Glomerular endothelial cell (primary cell): ENCODE results near the gene CDC42. TPM values are rescaled to one million over a fixed set of nuclear protein-coding genes. Genes with fewer than 3 reads are reported as not detected.
"Not testable (repeated sequence)": the region's sequence is repeated elsewhere in the genome, so short reads cannot be mapped to it uniquely, and the experiment has no call there.

Source experiments
- DNase-seq: peaks from one replicate; pipeline ENCODE4 v3.0.0-alpha.2; 2011; ENCODE audit warnings: low read depth, low spot score; ENCODE audit errors: extremely low read depth
- total RNA-seq: library from RNA; depleted of rRNA; stranded (reverse); fragments of >200 nt; gene quantifications from 2 replicates; pipeline ENCODE4 v1.2.3, GENCODE V29; 2015

Gene CDC42
- total RNA-seq, 1 donor from 2014 or later: 349 TPM

DNA sequence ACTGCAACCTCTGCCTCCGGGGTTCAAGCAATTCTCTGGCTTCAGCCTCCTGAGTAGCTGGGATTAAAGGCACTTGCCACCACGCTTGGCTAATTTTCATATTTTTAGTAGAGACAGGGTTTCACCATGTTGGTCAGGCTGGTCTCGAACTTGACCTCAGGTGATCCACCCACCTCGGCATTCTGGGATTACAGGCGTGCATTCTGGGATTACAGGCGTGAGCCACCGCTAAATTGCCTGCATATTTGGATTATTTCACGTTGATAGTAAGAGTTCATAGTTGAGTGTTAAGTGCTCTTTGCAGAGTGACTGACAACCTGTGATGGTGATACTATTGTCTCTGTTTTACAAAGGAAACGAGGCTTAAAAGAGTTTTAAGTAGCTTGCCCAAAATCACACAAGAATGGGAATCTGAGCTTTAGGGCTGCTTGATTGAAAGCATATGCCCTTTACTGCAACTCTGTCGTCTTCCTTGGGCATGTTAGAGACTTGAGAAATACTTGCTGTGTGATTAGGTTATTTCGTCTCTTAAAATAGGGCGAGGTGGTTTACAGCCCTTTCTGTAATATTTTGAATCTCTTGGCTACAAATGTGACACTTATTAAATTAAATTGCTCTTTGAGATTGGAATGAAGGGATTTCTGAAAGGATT, 12.4 kb downstream of the CDC42 start:
- no peak for DNase-seq

DNA sequence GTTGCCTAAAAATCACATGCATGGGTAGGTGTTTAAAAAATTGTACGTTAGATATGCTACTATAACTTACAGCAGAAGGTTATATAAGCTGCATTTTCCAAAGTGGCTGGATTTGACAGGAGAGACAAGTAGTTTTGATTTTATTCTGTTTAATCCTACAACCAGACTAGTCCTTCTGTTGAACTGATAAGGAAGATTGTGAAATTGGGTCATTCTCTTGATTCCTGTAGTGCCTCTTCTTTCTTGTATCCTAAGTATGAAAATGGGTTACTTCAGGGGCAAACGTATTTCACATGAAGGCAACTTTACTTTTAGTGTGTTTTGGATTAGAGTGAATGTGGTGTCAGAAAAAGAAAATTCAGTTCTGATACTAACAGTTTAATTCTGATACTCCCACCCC, 19.0 kb downstream of the CDC42 start:
- no peak for DNase-seq

DNA sequence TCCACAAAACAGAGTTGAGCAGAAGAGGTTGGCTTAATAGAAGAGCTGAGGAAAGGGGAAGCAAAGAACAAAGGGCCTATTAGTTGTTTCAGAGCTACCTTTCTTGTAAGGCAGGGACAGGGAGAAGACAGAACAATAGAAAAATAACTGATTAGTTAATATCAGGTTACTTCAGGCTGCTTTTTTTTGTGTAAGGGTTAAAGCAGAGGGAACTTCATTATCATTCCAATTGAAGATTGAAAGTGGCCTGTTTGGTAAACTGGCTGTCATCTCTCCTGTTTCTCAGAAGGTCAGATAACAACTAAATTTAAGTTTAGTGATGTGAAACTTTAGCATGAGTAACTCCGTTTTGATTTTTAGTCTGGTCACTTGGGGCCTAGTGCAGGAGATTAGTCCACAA, 22.3 kb downstream of the CDC42 start:
- no peak for DNase-seq

DNA sequence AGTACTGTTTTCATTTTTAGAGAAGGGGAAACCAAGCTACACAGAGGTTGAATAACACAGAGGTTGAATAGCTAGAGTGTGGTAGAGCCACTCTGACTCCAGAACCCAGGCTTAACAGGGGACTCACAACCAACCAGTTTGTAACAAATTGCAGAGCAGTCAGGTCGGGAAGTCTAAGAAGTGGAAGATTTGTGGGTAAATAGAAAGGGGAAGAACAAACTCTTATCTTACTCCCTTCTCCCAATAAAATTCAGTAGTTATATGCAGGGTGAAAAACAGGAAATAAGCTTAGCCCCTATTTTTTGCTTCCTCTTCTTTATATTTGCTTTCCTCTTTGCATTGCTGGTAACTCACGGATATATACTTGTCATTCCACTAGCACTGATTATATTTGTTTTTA, 23.2 kb downstream of the CDC42 start:
- no peak for DNase-seq

DNA sequence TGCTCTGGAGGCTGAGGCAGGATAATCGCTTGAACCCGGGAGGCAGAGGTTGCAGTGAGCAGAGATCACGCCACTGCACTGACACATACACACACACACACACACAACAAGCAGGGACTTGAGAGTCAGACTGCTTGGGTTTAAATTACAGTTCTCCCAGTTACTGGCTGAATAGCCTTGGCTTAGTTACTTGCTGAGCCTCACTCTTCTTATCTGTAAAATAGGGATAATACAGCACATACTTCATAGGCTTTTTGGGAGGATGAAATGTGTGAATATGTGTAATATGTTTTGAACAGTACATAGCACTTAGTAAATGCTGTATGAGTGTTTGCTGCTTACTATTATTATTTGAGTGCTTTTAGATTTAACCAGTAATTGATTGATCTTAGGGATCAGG, 23.8 kb downstream of the CDC42 start:
- DNase-seq: no peak

DNA sequence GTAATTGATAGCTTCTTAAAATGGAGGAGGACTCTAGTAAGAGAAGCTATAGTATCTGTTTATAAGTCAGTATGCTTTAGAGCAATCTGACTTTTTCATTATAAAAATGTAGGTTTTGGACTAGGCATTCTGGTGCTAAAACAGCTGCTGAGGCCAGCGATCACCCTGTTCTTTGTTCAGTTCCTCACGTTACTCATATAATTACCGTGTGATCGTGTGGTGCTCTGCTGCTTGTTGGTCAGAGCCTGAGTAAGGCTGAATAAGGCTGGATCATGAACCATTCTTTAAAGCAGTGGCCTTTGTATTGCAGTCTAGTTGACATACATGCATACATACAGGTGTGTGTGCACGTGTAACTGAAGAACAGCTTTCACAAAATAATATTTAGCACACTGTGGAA, 25.2 kb downstream of the CDC42 start:
- no peak for DNase-seq

DNA sequence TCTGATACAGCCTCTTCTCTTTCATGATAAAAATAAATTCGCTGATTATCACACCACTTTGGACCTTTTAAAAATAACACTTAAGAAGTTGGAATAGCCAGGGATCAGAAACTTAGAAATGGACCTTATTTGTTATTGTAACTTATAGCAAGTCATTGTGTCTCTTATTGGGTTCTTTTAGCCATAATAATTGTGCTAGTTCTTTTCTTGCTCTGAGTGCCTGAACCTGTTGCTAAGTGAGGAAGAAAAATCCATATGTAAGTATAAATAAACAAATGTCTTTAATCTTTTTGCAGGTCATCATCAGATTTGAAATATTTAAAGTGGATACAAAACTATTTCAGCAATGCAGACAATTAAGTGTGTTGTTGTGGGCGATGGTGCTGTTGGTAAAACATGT, 25.6 kb downstream of the CDC42 start:
- DNase-seq: no peak

DNA sequence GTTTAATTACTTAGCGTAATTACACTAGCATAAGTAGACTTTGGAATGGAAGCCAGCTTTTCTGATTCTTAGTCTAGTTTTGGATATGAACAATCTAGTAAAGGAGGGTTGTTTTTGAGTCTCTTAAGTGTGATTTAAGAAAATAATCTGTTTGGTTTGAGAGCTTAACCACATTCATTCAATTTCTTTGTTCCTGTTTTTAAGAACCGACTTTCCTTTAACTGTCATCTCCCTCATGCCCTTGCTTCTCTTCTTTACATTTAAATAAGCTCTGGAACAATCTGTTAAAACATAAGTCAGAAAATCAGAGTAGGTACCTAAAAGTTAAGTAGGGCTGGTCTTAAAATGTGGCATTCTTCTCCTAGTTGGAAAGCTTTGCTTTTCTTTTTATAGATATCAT, 27.7 kb downstream of the CDC42 start:
- no peak for DNase-seq

DNA sequence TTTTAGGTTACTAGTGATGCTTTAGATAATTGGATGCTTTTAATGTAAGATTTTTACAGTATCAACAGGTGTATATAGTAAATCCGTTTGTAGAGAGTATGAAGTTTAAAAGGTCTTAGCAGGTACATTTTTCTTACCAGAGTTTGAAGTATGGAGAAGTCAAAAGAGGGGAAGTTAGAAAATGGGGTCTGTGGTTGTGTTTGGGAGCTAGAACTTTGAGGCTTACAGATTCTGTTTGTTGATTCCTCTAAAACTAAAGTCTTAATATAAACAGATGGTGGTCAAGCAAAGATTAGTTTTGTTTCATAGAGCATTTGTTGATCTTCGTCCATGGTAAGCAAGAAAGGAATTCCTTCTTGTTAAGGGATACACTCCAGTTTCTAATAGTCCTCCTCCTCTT, 35.8 kb downstream of the CDC42 start:
- DNase-seq: no peak

DNA sequence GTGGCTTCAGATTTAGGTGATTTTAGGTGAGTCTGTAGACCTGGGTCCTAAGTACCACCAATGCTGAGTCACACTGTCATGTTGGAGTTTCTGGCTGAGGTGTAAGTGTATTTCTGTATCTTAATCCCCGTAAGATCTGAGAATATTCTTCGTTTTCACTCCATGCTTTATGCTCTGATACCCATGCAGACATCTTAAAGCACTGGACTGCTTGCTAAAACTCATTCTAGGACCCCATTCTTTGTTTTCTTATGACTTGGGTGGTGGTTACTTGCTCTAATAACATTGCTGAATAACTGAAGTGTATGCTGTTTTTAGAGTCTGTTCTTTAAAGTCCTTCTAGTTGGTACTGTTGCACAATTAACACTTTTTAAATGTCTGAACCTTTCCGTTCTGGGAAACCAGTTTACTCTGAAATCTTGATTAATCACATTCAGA, 36.6 kb downstream of the CDC42 start:
- no peak for DNase-seq

DNA sequence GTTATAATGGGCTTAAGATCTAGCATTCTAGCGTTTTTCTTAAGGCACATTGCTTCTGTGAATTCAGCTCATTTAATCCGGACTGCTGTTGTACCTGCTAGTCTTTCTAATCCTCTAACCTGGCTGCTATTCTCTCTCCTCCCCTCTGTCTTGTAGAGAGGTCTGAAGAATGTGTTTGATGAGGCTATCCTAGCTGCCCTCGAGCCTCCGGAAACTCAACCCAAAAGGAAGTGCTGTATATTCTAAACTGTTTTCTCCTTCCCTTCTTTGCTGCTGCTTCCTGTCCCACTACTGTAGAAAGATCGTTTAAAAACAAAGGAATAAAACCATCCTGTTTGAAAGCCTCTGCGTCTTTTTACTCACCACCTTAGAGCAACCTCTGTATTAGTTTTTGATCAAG, 37.3 kb downstream of the CDC42 start:
- no peak for DNase-seq

DNA sequence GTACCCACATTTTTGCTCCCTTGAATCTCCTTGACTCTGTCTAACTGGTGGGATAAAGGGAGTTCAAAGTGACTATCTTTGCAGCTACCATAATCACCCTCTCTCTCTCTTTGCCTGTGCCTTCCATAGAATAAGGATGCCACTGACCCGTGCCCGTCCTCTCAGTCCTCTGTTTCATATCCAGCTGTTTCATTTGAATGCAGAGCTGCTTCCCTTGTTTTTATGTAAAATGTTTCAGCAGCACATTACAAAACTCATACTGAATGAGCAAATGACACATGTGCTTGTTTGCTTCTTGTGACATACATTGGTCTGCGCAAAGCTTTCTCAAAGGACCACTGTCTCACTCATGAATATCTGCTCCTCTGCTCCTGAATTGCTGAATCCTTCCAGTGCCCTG, 38.4 kb downstream of the CDC42 start:
- no peak for DNase-seq

DNA sequence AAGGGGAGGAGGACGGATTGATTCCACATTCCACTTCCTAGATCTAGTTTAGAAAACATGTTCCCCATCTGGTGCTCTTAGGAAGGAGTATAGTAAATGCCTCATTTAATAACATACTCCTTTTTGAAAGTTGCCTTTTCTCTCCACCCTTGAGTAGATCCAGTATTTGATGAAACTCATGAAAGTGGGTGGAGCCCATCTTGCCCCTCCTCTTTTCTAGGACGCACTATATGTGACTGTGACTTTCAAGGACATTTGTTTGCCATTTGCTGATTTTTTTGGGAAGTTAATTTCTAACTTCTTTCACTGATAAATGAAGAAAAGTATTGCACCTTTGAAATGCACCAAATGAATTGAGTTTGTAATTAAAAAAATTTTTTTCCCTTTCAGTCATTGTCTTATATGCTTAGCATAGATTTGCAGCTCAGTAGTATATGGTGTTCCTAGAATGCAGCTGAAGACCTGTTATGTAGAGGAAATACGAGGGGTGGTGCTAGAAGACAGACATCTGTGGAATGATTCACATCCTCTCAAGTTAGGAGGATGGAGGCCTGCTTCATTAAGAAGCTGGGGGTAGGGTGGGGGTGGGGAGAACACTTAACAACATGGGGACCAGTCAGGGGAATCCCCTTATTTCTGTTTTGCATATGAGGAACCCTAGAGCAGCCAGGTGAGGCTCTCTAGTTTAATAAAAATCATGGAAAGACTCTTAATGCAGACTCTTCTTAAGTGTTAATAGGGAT, 39.7 kb downstream of the CDC42 start:
- not testable (repeated sequence) for DNase-seq

DNA sequence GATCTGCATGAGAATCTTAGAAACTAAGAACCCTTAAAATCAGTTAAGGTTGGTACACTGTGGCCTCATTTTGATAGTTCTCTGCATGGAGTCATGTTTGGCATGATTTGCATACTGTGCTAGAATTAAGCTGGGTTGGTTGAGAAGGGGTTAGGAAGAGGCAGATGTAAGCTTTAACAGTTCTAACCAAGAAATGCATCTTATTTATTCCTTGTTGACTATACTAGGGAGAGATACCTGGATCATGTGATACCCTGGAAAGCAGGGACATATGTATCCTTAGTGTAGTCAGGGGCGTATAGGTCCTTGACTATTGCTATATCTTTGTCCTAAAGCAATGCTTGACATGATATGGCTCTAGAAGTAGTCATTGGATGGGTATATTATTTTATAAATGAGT, 41.0 kb downstream of the CDC42 start:
- no peak for DNase-seq

DNA sequence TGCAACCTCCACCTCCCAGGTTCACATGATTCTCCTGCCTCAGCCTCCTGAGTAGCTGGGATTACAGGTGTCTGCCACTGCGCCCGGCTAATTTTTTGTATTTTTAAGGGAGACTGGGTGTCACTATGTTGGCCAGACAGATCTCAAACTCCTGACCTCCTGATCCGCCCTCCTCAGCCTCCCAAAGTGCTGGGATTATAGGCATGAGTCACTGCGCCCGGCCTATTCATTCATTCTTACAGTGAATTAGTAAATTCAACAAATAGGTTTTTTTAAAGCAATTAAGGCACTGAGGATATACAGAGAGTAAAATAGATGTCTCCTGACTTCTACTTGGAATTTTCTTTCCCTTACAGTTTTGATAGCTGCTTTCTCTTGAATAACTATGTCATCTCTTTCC, 43.5 kb downstream of the CDC42 start:
- no peak for DNase-seq

DNA sequence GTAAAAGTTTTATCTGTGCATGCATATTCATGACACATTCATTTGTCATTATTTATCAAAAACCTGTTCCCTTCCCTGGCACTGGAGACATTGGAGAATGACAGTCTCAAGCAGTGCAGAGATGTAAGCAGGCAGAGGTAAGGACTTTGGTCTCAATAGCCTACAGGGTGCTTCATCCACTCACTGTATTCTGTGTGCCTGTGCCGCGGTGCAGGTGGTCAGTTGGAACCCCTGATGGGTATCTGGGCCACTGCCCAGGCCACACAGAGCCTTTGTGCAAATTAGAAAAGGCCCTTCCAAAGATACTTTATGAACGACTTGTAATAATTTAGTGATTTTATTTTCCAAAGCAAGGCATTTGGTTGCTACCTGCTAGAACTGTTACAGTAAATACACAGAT, 44.0 kb downstream of the CDC42 start:
- DNase-seq: no peak

DNA sequence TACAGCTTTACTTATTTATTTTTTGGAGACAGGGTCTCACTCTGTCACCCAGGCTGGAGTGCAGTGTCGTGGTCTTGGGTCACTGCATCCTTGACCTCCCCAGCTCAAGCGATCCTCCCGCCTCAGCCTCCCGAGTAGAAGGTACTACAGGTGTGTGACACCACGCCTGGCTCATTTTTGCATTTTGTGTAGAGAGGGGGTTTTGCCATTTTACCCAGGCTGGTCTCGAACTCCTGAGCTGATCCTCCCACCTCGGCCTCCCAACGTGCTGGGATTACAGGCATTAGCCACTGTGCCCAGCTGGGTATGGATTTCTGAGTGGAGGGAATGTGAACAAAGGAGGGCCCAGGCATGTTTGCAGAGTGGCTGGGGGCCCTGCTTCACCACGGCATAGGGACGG, 46.2 kb downstream of the CDC42 start:
- DNase-seq: no peak

DNA sequence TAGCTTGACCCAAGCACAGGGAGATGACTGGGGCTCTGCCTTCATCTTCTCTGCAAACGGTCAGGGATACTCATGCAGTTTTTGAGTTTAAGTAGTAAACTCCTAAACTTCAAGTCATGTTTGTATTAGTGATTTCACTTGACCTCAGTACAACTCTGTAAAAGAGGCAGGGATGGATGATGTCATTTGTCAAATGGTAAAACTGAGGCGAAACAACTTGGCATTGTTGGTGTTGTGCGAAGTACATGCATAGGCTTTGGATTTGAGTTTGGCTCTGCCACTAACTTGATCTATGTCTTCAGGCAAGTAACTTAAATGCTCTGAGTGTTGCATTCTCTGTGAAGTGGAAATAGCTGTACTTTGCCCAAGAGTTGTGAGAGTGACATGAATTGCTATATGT, 47.7 kb downstream of the CDC42 start:
- no peak for DNase-seq

DNA sequence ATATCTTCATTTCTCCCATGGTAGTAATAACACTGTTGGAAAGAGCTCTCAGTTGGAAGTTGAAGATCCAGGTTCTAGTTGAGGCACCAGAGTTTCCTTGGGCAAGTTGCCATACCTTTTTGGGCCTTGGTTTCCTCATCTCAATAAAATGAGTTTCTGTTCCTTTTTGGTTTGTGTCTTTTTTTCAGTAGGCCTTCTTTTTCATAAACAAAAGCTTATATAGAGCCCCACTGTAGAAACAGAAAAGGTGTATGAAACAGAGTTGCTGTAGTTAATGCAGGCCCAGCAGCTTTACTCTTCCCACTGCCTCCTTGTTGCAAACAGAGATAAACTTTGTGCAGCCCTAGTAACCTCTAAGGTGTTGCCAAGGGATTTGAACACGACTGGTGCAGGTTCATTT, 48.7 kb downstream of the CDC42 start:
- DNase-seq: no peak

DNA sequence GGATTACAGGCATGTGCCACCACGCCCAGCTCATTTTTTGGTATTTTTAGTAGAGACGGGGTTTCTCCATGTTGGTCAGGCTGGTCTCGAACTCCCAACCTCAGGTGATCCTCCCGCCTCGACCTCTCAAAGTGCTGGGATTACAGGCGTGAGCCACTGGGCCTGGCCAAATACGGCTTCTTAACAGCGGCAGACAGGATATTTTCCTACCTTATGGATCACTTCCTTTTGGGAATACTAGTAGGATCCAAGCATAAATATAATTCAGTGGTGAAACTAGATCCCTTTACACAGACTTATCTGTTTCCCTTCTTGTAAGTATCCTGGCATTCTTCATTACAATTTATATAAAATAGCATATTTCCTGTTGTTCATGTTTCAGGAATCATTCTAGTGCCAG, 49.5 kb downstream of the CDC42 start:
- no peak for DNase-seq

DNA sequence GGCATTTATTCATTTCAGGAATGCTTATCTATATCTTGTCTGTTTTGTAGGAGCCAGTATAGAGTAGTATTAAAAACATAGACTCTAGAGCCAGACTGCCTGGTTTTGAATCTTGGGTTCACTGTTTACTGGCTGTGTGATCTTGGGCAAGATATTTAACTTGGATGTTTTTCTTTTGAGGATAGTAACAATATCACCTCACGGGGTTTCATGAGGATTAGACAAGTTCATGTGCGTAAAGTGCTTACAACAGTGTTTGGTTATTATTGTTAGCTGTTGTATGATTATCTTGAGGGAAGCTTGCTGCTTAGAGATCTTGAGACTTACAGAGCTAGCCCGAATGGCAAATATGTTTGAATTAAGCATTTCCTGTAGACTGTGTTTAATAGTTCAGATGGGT, 50.2 kb downstream of the CDC42 start:
- DNase-seq: no peak

DNA sequence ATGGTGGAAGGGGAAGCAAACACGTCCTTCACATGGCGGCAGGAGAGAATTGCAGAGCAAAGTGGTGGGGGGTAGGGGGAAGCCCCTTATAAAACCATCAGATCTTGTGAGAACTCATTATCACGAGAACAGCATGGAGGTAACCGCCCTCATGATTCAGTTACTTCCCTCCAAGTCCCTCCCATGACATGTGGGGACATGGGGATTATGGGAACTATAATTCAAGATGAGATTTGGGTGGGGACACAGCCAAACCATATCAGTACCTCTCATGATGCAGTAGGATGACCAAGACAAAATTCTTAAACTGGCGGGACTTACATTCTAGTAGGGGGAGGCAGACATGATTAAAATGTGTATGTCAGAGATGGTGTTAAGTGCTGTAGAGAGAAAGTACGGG, 51.6 kb downstream of the CDC42 start:
- no peak for DNase-seq
